CD4-positive, alpha-beta T cell treated with Interleukin-10 for 1 hour (primary cell): Measurements from ENCODE around the gene CSNK2B.

Experiments
- DNase-seq: peaks from one replicate; pipeline ENCODE4 v3.0.0-alpha.2; 2020

The CSNK2B gene

GRCh38 chr6:31717499-31718222 lies 51.8 kb downstream of the CSNK2B start:
- DNase-seq: no peak

DNA sequence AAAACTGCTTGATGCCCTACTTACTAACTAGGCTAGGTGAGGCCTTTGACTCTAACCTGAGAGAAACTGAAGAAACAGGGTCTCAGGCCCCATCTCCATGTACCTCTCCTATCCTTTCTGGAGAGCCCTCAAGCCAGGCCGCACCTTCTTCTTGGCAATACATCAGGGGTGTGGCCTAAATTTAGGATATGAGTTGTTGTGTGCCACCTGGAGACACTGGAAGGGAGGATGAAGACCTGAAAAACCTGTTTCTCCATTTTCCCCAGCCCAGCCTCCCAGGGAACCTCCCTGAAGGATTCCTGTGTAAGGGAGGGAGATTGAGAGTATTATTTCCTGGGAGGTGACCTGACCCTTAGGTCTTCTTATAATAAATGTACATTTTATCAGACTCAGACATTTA lies 52.4 kb downstream of the CSNK2B start:
- DNase-seq: no peak

DNA sequence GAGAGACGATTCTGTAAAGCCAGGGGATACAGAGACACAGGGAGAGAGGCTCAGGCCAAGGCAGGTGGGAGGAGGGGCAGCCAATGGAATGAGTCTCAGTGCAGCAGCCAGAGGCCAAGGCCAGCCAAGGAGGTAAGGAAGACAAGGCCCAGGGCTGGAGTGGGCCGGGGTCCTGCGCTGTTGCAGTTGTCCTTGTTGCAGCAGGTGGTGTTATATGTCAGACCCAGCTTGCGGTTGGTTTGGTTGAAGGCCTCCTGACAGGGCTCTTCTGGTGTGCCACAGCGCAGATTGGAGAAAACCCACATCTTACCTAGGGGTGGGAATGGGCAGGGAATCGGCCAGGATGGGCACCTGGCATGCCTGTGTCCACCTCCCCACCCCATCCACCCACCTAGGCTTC lies 53.1 kb downstream of the CSNK2B start:
- no peak for DNase-seq
